Left colon (tissue), 2 donors: ENCODE measurements around the gene IRS1. TPM values are rescaled to one million over a fixed set of nuclear protein-coding genes. Genes with fewer than 3 reads are reported as not detected.
A peak's percentile ranks its signal among the peaks of the same experiment; 100 is the strongest.

Source experiments
- ATAC-seq: fragments of 200-7000 bp; cut with Tn5 transposase; one replicate; pipeline ENCODE4 v1.9.1; 2020; ENCODE audit warnings: mild to moderate bottlenecking, moderate library complexity
- DNase-seq, 2 donors: peaks; one replicate each; pipeline ENCODE4 v3.0.0-alpha.2; 2020
- intact Hi-C, 2 donors: fragments of 100-400 bp; cut with DNase I in 1 of 2; cut with micrococcal nuclease in 1 of 2; formaldehyde crosslinking; loops; one replicate each; pipeline versions ENCODE4 v1.11.2 to v1.14.0; 2022; cut with DNase I, micrococcal nuclease
- total RNA-seq, 2 donors: library from RNA; stranded (reverse); fragmentation: NEBNext Ultra II Directional; extraction: Animal tissue kit (Norgen Biotek cat#: 25700); gene quantifications; one replicate each; pipeline ENCODE4 v1.2.1, GENCODE V29; 2021
- donor health status: DM: no; HTN: no; CAD: no.
- donor health status: DM: yes; HTN: yes; CAD: no.

The IRS1 gene
- total RNA-seq, 2 donors from 2014 or later: 11.2 to 14.8 TPM

DNA sequence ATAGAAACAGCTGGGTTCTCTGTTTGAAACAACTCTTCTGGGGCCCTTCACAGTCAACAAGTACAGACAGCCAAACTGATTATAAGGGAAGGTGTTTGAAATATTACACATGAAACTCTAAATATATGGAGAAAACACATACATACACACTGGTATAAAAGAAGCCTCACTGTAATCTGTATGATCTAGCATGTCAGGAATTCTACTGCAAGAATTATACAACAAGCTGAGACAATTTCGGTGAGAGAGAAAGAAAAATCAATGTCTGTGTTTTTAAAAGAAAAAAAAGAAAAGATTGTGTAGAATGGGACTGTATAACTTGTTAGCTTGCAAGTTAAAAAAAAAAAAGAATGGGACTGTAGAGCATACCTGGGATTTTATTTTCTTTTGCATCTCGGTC, 26.3 kb downstream of the IRS1 start:
- DNase-seq (no peak), ATAC-seq (no peak)
- intact Hi-C loops: no loop called here

DNA sequence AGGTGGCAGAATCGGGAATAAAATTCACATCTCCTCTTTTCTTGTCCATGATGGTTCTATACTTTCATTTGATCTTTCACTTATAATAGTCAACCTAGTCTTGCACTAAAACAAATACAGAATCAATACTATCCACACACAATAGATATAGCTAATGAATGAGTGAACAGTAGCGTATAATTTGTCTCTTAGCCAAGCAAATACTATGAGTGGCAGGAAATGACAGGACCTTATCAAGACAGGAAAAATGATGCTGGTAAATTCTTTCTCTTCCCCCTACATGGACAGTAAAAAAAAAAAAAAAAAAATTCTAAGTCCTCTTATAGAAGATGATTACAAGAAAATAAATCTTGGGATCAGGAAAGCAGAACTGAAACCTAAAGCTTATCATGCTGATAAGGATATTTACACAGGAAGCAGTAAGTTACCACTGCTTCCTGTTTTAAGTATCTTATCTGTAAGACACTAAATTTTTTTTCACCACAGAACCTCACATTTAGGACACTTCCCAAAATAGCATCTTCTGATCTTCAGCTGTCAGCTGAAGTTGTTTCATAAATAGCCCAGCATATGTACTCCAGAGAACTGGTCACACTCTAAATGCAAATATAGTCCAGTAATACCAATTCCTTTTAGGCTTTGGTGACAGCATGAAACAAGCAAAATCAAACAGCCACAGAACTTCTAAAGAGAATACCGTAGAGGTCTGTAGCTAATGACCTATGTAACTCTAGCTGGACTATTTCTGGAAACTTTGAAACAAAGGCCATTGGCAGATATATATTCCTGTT, 27.0 kb downstream of the IRS1 start:
- DNase-seq (no peak), ATAC-seq (peak; percentile 78)
- intact Hi-C loops: no loop called here

DNA sequence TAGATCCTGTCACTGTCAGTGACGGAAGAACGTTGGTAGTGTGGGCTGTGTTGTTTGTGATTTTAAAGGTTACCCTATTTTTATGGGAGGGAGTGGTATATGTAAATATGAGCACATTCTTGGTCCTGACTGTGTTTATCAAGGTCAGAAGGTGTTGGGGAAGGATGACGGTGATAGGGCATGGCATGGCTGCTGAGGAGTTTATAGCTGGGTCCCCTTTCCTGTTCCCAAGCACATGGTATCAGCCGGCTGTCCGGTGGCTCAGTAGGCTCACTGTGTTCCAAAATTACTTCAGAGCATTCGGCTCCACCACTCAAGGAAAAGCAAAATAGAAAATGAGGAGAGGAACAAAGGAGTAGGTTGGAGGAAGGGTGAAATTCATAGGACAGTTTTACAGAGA, 28.6 kb downstream of the IRS1 start:
- ATAC-seq: peak; percentile 82
- peak; percentile 35 to 66 for DNase-seq
- intact Hi-C loops: no loop called here

DNA sequence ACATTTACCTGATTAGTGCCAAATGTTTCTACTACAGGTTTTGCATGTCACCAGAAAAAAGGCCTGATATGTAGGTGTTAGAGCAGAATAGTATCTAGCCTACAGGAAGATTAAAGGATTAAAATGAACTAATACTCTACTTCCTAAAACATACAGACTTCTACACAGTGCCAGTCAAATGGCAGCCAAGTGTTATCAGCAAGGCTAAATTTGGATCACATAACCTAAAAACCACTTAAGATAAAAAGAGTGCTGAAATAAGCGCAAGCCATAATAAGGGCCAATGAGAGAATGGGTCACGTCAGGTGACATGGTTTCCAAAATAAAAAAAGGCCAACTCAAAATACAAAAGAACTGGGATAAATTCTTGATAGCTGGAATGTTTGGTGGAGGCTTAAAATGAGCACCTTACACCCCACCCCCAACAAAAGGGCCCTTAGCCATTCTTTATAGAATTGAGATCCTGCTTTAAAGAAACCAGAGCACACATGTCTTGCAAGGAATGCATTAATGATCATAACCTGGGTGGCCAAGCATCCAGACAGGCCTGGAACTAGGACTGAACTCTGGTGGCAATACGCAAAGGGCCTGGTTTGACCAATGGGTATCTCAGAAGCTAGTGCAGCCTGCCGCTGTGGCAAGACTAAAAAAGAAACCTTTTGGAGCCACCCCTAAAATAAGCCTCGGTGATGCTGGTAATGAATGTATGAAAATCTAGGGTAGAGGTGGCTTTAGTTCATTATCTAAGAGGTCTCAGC, 32.4 kb downstream of the IRS1 start:
- no peak for ATAC-seq
- intact Hi-C loops: no loop called here
- DNase-seq: no peak

DNA sequence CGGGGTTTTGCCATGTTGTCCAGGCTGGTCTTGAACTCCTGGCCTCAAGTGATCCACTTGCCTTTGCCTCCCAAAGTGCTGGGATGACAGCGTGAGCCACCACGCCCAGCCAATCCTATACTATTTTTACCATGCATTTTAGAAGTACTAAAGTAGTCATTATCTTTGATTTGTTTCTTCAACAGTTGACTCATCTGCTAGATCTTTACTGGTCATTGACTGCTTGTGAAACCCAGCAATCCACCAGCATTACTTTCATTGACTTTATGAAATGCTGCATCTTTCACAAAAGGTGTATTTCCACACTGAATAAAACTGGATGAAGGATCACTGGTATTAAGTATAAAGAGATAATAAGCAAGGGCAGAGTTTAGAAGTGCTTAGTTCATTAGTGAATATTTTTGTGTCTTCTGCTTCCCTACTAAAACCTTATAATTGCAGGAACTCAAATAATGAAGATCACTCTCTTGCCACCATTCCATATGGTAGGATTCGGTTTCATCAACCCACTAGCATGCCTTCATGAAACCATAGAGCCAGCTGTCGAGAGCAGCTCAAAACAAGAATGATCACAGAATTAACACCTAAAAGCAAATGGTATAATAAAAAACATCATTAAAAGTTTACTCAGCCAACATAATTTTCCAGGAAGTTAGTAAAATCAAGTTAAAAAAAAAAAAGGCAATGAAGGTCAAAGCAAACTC, 33.1 kb downstream of the IRS1 start:
- ATAC-seq: no peak

DNA sequence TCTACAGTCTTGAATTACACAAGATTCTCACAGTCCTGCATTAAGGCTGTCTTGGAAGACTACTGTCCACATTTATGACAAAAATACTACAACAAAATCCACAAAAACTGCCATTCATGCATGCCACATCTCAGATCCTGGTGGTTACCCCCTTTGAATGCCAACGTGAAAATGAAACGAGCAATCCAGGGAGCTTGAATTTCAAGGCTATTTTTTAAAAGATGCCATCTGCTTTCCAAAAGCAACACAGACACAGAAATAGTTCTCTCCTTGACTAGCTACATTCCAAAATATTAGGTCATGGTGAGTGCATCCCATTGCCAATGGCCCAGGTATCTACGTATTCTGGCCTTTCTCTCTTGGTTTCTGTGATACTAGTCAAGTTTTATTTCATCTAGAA, 36.3 kb downstream of the IRS1 start:
- DNase-seq: no peak
- intact Hi-C loops: no loop called here
- ATAC-seq: no peak

More for the DNA sequence above, 33.1 kb downstream of the IRS1 start:
- intact Hi-C loops: no loop called here
- no peak for DNase-seq

DNA sequence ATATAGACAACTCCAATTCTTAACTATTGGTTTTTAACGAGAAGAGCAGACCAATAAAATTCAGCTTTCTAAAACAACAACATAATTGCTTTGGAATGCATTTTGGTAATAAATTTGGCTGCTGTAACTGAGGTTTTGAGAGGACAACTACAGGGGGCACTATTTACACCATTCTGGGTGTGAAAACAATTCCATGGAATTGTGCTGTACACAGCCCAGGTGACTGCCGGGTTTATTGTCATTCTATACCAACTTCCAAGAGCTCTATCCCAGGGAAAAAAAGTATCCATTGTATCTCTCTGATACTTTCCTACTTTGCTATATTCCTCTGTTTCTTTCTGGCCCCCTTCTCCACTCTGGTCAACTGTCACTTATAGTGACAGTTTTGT, 38.4 kb downstream of the IRS1 start:
- intact Hi-C loops: no loop called here

DNA sequence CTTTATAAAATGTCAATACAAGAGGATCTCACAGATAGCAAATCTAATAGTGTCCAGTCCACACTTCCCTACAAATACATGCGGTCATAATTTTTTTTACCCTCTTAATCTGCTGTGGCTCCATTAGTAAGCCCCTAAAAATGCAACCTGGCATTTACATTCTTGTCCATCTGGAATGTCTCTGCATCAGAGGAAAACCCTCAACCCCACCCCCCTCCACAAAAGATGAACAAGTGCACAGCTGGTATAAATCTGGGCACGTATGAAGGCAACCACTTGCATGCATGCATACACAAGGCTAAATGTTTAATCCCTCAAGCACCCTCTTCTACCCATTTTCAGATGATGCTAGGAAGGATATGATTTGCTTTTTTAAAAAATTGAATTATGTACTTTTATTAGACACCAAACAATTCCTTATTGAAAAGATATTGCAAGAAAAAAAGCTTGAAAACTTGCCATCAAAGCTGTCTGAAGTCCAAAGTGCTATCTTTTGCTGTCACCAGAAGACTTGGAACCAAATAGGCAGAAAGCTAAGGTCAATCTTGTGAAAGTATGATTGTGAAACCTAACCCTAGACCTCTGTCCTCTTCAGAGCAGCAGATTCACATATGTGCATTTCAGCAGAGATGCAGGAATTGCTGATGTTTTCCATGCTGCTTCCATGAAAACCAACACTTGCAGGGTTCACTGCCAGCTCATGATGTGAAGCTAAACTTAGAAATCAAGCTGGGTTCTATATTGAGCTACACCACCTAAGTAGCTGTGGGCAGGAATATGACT, 39.0 kb downstream of the IRS1 start:
- DNase-seq (no peak), ATAC-seq (peak; percentile 52)
- intact Hi-C loops: no loop called here

More for the DNA sequence above, 38.4 kb downstream of the IRS1 start:
- DNase-seq (no peak), ATAC-seq (no peak)

DNA sequence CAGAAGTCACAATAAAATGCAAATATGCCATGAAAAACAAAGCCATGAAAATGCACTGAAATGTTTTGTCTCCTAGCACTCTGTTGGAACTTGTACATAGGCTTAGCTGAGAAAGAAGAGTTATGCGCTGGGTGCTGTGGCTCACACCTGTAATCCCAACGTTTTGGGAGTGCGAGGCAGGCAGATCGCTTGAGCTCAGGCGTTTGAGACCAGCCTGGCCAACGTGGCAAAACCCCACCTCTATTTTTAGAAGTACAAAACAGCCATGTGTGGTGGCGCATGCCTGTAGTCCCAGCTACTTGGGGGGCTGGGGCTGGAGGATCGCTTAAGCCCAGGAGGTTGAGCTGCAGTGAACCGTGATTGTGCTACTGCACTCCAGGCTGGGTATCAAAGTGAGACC, 39.9 kb downstream of the IRS1 start:
- no peak for DNase-seq
- ATAC-seq: no peak
- intact Hi-C loops: no loop called here

DNA sequence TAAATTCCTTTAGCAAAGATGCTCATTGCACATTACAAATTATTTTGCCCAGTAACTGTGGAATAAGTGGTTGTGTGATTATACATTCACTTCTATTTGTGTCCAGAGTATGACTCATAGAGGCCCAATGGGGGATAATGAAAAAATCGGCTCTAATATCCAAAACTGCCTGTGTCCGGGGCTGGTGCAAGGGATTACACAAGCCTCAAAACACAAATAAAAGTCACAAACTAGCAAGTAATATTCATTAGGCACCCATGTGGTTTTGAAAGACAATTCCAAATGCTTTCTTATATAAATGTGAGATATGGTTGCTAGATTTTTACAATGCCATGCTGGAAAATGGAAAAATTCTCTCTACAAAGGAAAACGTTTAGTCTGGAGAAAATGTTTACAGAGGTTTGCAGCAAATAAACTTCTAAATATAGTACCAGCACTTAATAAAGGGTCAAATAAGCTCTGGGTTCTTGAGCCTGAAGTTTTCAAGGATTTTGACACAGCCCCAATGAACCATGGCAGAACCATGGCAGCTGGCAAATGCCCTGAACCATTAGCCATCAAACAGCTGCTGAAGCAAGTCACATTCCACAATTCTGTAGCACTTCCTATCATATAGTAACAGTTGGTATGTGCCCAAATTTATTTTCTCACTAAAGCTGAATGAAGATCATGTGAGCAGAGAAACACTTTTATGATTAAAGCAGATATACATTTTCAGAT, 40.5 kb downstream of the IRS1 start:
- no peak for ATAC-seq
- intact Hi-C loops: no loop called here
- no peak for DNase-seq

DNA sequence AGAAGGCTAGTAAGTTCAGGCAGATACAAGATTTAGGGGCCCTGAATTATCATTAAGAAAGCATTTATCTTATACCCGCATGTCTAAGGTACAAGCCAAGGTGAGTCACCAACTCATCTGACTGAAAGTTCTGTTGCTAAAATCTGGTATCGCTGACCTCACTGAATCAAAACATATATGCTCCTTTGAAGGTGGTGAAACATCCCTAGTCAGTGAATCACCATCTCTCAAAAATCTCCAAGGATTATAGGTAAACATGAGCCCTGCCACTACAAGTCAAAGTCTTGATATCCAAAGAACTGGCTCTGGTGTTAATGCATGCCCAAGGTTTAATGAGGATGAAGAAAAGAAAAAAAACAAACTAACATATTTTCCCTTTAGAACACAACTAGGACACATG, 43.5 kb downstream of the IRS1 start:
- DNase-seq (no peak), ATAC-seq (no peak)
- intact Hi-C loops: no loop called here

DNA sequence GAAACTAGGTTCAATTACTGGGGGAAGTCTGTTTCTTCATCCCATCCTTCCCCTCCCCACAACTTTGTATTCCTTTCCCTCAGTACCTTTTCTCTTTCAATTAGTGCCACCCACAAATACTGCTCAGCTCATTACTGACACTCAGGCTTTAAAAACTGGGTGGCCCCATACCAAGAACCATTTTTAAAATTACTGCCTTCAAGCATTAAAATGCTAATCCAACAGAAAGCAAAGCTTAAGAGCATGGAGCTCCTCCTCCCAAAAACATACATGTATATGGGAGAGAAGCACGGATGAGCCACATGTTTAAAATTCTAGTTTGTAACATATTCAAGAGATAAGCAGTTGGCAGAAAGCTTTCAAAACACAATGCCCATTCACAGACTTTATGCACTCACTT, 44.0 kb downstream of the IRS1 start:
- DNase-seq (no peak), ATAC-seq (no peak)
- intact Hi-C loops: no loop called here

DNA sequence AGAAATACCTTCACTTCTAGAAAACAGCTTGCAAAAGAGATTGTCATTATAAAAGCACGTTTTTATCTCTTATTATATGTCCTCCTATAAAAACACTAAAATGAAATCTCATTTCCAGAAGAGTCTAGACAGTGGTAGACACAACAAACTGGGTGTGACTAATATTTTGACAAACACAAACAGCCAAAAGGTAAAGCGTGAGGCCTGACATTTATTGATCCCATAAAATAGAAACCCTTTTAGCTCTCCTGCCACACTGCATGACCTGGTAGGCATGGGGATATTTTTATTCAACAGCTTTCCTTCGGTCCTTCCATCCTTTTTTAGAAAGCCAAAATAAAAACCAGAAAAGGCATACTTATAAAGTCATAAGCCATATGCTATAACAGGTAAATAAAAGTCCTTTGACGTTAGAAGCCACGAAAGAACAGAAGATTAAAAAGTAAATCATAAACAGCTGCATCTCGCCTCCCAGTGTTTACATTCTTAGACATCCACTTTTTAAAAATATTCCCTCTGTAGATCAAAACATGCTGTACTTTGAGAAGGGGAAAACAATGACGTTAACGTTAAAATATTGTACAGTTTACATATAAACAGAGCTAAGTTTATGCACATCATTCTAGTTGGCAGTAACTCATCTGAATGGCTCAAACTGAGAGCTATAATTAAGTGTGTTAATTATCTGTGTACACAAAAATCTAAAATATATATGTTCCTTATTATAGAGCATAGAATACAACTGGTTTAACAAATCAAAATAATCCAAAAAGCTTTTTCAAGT, 44.6 kb downstream of the IRS1 start:
- DNase-seq (no peak), ATAC-seq (no peak)
- intact Hi-C loops: no loop called here

DNA sequence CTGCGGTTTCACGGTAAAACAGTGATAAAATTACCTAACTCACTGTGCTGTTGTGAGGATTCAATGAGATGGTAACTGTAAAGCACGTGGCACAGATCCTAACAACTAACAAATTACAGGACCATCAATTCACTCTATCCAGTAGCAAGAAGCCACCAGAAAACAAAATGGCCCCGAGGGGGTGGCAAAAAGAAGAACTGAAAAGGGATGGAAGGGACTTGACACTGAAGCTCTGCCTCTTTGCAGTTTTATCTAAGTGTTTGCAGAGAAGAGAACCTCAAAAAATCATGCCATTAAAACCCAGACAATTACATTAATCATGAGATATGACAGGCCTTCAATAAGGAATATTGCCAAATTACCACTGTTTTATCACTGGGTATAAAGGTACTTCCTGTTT, 46.7 kb downstream of the IRS1 start:
- ATAC-seq (no peak), DNase-seq (no peak)

DNA sequence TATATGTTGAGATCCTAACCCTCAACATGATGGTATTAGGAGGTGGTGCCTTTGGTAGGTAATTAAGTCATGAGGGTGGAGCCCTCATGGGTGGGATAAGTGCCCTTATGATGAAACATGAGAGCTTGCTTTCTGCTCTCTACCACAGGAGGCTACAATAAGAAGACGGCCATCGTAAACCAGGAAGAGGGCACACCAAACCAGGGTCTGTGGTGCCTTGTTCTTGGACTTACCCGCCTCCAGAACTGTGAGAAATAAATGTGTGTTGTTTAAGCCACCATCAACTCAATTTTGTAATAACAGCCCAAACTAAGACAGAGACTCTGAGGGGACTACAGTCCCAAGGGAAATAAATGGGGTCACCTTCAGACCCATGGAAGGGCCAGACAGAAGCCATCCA, 52.3 kb downstream of the IRS1 start:
- intact Hi-C loops: no loop called here
- DNase-seq (no peak), ATAC-seq (no peak)

More for the DNA sequence above, 46.7 kb downstream of the IRS1 start:
- intact Hi-C loops: no loop called here

DNA sequence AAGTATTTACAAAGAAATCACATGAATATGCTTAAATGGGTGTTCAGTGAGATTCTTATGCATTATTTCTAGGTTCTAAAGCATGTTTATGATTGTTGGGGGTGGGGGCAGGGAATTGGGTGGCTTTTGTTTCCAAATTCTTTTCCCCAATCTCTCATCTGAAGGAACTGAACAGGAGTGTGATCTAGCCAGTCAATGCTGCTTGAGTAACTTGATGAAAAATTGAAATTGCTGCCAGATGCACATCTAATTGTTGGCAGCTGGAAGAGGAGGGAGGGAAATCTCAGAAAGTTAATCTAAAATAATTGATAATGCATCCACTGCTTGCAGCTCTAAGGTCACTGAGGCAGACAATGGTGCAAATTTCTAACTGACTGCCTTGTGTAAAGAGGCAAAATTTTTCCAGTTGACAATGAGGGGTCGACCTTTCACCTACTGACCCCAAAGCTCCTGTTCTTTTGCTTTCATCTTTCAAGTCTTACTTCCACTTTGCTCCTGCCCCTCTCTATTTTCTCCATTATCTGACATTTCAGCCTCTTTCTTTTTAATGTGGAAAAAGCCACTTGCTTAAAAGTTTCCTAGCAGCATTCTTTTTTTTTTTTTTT, 53.3 kb downstream of the IRS1 start:
- DNase-seq (no peak), ATAC-seq (no peak)
- intact Hi-C loops: no loop called here

DNA sequence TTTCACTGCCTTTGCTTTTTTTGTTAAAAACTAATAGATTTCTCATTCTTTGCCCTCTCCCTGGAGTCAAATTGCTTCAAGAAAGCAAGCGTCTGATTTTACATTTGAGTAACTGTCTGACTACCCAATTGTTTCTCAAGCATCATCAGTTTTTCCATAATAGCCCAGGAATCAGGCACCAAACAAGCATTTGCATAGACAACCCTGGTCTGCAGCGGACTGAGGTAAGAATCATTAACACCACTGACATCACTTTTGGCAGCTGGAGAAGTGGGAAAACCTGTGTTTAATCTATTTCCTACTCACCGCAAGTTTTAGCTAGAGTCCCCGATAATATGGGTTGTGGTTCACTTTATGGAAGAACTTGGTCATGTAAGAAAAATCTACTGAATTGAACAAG, 55.7 kb downstream of the IRS1 start:
- no peak for ATAC-seq
- intact Hi-C loops: no loop called here
- DNase-seq: no peak
